GM19240 (cell line): ENCODE results near the gene C16orf46.

Experiments
- DNase-seq: peaks from one replicate; pipeline ENCODE4 v3.0.0; 2011; ENCODE audit warnings: low spot score; ENCODE audit not compliant: insufficient read length

The C16orf46 gene

DNA sequence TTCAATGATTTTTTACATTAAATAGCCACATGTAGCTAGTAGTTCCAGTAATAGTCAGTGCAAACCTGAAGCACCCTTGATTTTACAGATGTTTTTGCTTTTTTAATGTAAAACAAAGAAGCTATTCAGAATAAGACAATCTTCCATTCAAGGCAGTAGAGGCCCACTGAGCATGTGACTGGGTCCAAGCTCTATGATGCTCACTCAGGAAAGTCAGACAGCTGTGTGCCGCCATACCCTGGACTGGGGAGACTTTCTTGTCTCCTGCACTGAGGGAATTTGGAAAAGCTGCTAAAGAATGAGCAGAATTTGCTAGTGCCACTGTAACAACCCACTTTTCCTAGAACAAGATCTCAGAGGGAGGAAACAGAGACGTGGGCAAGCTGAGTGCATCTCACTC lies 58.5 kb downstream of the C16orf46 start:
- DNase-seq, result no peak

DNA sequence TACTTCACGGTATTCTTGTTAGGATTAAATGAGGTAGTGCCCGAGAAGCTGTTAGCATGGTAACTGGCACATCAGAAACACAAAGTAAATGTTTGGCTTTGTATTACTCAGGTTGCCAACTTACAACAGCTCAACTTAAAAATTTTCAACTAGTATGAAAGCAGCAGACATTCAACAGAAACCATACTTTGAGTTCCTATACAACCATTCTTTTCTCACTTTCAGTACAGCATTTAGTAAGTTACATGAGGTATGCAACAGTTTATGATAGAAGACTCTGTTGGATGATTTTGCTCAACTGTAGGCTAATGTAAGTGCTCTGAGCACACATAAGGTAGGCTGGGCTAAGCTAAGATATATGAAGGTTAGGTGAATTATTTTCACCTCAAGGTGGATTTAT lies 62.4 kb downstream of the C16orf46 start:
- DNase-seq, result no peak

DNA sequence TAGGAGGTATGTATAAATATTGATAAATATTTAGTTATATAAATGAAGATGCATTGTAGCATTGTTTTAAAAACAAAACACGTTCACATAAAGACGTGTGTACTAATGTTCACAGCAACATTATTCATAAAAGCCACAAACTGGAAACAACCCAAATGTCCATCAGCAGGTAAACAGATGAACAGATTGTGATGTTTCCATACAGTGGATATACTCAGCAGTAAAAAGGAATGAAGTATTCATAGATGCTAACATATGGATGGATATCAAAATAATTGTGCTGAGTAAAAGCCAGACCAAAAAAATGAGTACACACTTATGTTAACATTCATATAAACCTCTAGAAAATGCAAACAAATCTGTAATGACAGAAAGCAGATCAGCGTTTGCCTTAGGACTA lies 64.1 kb downstream of the C16orf46 start:
- DNase-seq, result no peak
